Endothelial cell of umbilical vein (primary cell): Measurements from ENCODE around the gene RGS7. TPM values are rescaled to one million over a fixed set of nuclear protein-coding genes. Genes with fewer than 3 reads are reported as not detected.
"Not testable (repeated sequence)": the region's sequence is repeated elsewhere in the genome, so short reads cannot be mapped to it uniquely, and the experiment has no call there.

ENCODE experiments used
- BruUV-seq: library from RNA; stranded (reverse); fragments of 400-500 nt; replicated peaks from 2 replicates; lab custom pipeline; 2021; lab: Mats Ljungman, UMichigan
- CTCF ChIA-PET: fragments of 300-600, 350-600 bp; sonication (Branson Sonifier 250); formaldehyde crosslinking; loops from one replicate; lab custom pipeline; 2021; ENCODE audit warnings: antibody characterized with exemption, inconsistent platforms; lab: Charles Lee
- POLR2A ChIA-PET: fragments of 300-600, 350-600 bp; sonication (Branson Sonifier 250); formaldehyde crosslinking; loops from one replicate; lab custom pipeline; 2021; ENCODE audit warnings: antibody characterized with exemption, inconsistent platforms; lab: Charles Lee
- DNase-seq: peaks from one replicate; pipeline ENCODE4 v3.0.0-alpha.2; 2011; ENCODE audit warnings: low read depth, low spot score
- FAIRE-seq: peaks from 2 replicates; lab custom pipeline; 2011; peaks lifted over from hg19 to GRCh38; lab: Jason Lieb, UNC
- H2AFZ ChIP-seq: 2 replicates; pipeline ENCODE4 v1.6.0; 2012; ENCODE audit warnings: low read depth, low read length, control low read depth, inconsistent platforms
- H3K27ac ChIP-seq: 2 replicates; pipeline ENCODE4 v1.5.1; 2011; ENCODE audit warnings: low read depth, mild to moderate bottlenecking, control low read depth, low read length, moderate library complexity; ENCODE audit not compliant: insufficient read depth
- H3K27me3 ChIP-seq, 2 experiments: 2 replicates each; pipeline versions ENCODE4 v1.6.0 to v1.6.1; 2011; ENCODE audit warnings: low read length in 2 of 2, mixed read lengths in 1 of 2; ENCODE audit not compliant: control insufficient read depth in 2 of 2, insufficient read depth in 2 of 2
- H3K36me3 ChIP-seq, 2 experiments: 2 replicates in 1 of 2; 3 replicates in 1 of 2; pipeline ENCODE4 v1.5.1; 2011; ENCODE audit warnings: low read length in 2 of 2, mild to moderate bottlenecking in 1 of 2, moderate library complexity in 1 of 2; ENCODE audit not compliant: control insufficient read depth in 2 of 2, insufficient read depth in 2 of 2; ENCODE audit errors: extremely low read depth in 1 of 2
- H3K4me1 ChIP-seq: 3 replicates; pipeline ENCODE4 v1.5.1; 2011; ENCODE audit warnings: mild to moderate bottlenecking, low read length; ENCODE audit not compliant: control insufficient read depth, insufficient read depth; ENCODE audit errors: extremely low read depth
- H3K4me2 ChIP-seq: 2 replicates; pipeline ENCODE4 v1.6.1; 2011; ENCODE audit warnings: low read length, control low read depth, mixed read lengths; ENCODE audit not compliant: insufficient read depth
- H3K4me3 ChIP-seq, 3 experiments: fragments of 200-600 bp in 1 of 3; sonication (generic), shearing (Covaris generic) in 1 of 3; replicated peaks in 1 of 3; 2 replicates each; pipeline ENCODE4 v1.5.1; 2011 to 2016; ENCODE audit warnings: control low read depth in 3 of 3, low read length in 3 of 3, mild to moderate bottlenecking in 2 of 3, inconsistent platforms in 1 of 3, low read depth in 1 of 3, moderate library complexity in 1 of 3; ENCODE audit not compliant: insufficient read depth in 1 of 3
- H3K79me2 ChIP-seq: 2 replicates; pipeline ENCODE4 v1.6.0; 2012; ENCODE audit warnings: low read length, inconsistent platforms; ENCODE audit not compliant: control insufficient read depth, insufficient read depth
- H3K9ac ChIP-seq: replicated peaks from 2 replicates; pipeline ENCODE3; 2011; ENCODE audit warnings: low read length, control low read depth; ENCODE audit not compliant: insufficient read depth; ENCODE audit errors: extremely low read depth
- H3K9me1 ChIP-seq: replicated peaks from 3 replicates; pipeline ENCODE4 v1.6.0; 2011; ENCODE audit warnings: mild to moderate bottlenecking, low read length; ENCODE audit not compliant: control insufficient read depth, insufficient read depth; ENCODE audit errors: extremely low read depth
- H3K9me3 ChIP-seq: replicated peaks from 2 replicates; pipeline ENCODE4 v1.5.1; 2012; ENCODE audit warnings: low read length, inconsistent platforms; ENCODE audit not compliant: control insufficient read depth, insufficient read depth
- H4K20me1 ChIP-seq: replicated peaks from 2 replicates; pipeline ENCODE3; 2011; ENCODE audit warnings: mild to moderate bottlenecking, low read length; ENCODE audit not compliant: control insufficient read depth, insufficient read depth; ENCODE audit errors: extremely low read depth
- JUN ChIP-seq: IDR thresholded peaks from 2 replicates; pipeline ENCODE4 v1.6.1; 2011; ENCODE audit warnings: borderline replicate concordance, low read depth; ENCODE audit not compliant: insufficient read length, insufficient read depth
- MAX ChIP-seq: IDR thresholded peaks from 2 replicates; pipeline ENCODE4 v1.6.1; 2011; ENCODE audit not compliant: insufficient read depth, insufficient read length
- dilution Hi-C: fragments of 300-500 bp; cut with MboI; formaldehyde crosslinking; loops from one replicate; pipeline ENCODE4 v1.15.0; 2019; ENCODE audit warnings: low sequenced_read_pairs; ENCODE audit not compliant: extremely low pct_ligation_motif_present
- intact Hi-C: fragments of 100-400 bp; cut with micrococcal nuclease; formaldehyde crosslinking; loops from one replicate; pipeline ENCODE4 v1.10.0; 2022
- polyA plus RNA-seq, 4 experiments: library from polyadenylated mRNA; depleted of rRNA in 3 of 4; stranded (reverse) in 3 of 4; unstranded in 1 of 4; fragments of >200 nt; gene quantifications; 2 replicates each; pipeline versions ENCODE4 v1.2.1 to v1.2.3, GENCODE V29; 2011 to 2012; ENCODE audit warnings: missing spikeins in 1 of 4
- total RNA-seq: library from RNA; stranded (reverse); gene quantifications from 2 replicates; pipeline ENCODE4 v1.2.3, GENCODE V29; 2021

Gene RGS7
- total and polyA plus RNA-seq, 2 donors (not counting 3 experiments of a cell fraction or from before 2014, with no cell fraction given): 0.43 to 0.44 TPM

GRCh38 chr1:240973875-240974274, 383.1 kb downstream of the RGS7 start:
- intact Hi-C loops: no loop called here
- POLR2A ChIA-PET: no interaction called here
- Histone ChIP-seq H3K4me2 (no peak overlapping the region), H2AFZ (no peak overlapping the region), H3K4me1 (no peaks in the 10 kb centered on the region), H3K4me3 (no peak overlapping the region), H3K79me2 (no peaks in the 10 kb centered on the region), H3K9me1 (no peaks in the 10 kb centered on the region), H3K9me3 (no peaks in the 10 kb centered on the region), H3K27ac (no peak overlapping the region), H4K20me1 (no peaks in the 10 kb centered on the region), H3K27me3 (no peaks in the 10 kb centered on the region), H3K36me3 (no peaks in the 10 kb centered on the region), H3K9ac (no peak overlapping the region)
- no TSS peak for BruUV-seq
- CTCF ChIA-PET: no interaction called here
- TF ChIP-seq MAX: no peak
- TF ChIP-seq JUN: no peak
- DNase-seq (no peak), FAIRE-seq (no peak)
- dilution Hi-C loops: no loop called here

GRCh38 chr1:240972059-240972458, 384.9 kb downstream of the RGS7 start:
- H3K79me2 ChIP-seq, POLR2A ChIA-PET, intact Hi-C loops: not testable (repeated sequence)

More at GRCh38 chr1:240972059-240972458, 384.9 kb downstream of the RGS7 start:
- FAIRE-seq, H4K20me1 ChIP-seq, H3K4me1 ChIP-seq, H3K9ac ChIP-seq, H2AFZ ChIP-seq, H3K4me3 ChIP-seq, H3K9me1 ChIP-seq, BruUV-seq, H3K27ac ChIP-seq, DNase-seq, H3K9me3 ChIP-seq, dilution Hi-C loops, CTCF ChIA-PET, H3K27me3 ChIP-seq, H3K36me3 ChIP-seq, H3K4me2 ChIP-seq: not testable (repeated sequence)
